Activated naive CD8-positive, alpha-beta T cell treated with anti-CD3 and anti-CD28 coated beads for 36 hours (primary cell): ENCODE data around the gene KRTAP2-2. TPM values are rescaled to one million over a fixed set of nuclear protein-coding genes. Genes with fewer than 3 reads are reported as not detected.
"Not testable (repeated sequence)": the region's sequence is repeated elsewhere in the genome, so short reads cannot be mapped to it uniquely, and the experiment has no call there.

Experiments
- DNase-seq: peaks from one replicate; pipeline ENCODE4 v3.0.0; 2021
- H3K27ac Mint-ChIP-seq: one replicate; pipeline ENCODE4 v1.8.0; 2022; ENCODE audit warnings: mild to moderate bottlenecking, moderate library complexity, mixed read lengths
- H3K27me3 Mint-ChIP-seq: one replicate; pipeline ENCODE4 v1.8.0; 2022; ENCODE audit warnings: mild to moderate bottlenecking, mixed read lengths
- H3K36me3 Mint-ChIP-seq: one replicate; pipeline ENCODE4 v1.8.0; 2021; ENCODE audit warnings: mild to moderate bottlenecking, mixed read lengths
- H3K4me1 Mint-ChIP-seq: one replicate; pipeline ENCODE4 v1.8.0; 2021; ENCODE audit warnings: mixed read lengths
- H3K4me3 Mint-ChIP-seq: one replicate; pipeline ENCODE4 v1.8.0; 2022; ENCODE audit warnings: mild to moderate bottlenecking, moderate library complexity, mixed read lengths
- H3K9me3 Mint-ChIP-seq: one replicate; pipeline ENCODE4 v1.8.0; 2022; ENCODE audit warnings: mixed read lengths
- total RNA-seq, 2 experiments: library from RNA; stranded (reverse); gene quantifications; one replicate each; pipeline ENCODE4 v1.2.3, GENCODE V29; 2021

The KRTAP2-2 gene
- total RNA-seq, 2 experiments from 2014 or later: not detected

DNA sequence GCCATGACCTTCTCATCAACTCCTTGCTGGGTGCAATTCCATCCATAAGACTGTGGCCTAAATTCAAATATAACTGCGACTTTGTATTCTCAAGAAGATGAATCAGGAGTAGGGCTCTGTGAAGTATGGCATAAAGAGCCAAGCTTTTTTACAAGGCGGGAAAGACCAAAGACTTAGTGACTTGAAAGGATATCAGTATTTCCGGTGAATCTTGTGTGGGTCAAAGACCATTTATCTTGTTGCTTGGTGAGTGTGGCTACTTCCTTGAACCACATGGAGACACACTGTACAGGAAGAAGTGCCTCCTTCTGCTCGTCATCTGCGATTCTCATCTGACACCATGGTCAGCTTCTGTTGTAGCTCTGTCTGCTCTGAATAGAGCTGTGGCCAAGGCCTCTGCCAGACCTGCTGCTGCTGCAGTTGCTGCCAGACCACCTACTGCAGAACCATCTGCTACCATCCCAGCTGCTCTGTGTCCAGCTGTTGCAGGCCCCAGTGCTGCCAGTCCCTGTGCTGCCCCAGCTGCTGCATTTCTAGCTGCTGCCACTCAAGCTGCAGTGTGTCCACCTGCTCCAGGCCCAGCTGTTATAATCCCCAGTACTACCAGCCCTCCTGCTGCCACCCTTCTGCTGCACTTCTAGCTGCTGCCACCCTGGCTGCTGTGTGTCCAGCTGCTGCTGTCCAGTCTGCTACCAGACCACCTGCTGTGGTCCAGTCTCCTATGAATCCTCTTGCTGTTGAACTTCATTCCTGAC, 16.8 kb upstream of the KRTAP2-2 start:
- DNase-seq: no peak
- peaks cover 11% of the 10 kb centered on the region for H3K27me3 Mint-ChIP-seq
- H3K9me3 Mint-ChIP-seq: no peaks in the 10 kb centered on the region
- no peaks in the 10 kb centered on the region for H3K36me3 Mint-ChIP-seq
- peaks cover 2% of the 10 kb centered on the region for H3K4me1 Mint-ChIP-seq
- H3K4me3 Mint-ChIP-seq: no peak overlapping the region
- no peak overlapping the region for H3K27ac Mint-ChIP-seq

DNA sequence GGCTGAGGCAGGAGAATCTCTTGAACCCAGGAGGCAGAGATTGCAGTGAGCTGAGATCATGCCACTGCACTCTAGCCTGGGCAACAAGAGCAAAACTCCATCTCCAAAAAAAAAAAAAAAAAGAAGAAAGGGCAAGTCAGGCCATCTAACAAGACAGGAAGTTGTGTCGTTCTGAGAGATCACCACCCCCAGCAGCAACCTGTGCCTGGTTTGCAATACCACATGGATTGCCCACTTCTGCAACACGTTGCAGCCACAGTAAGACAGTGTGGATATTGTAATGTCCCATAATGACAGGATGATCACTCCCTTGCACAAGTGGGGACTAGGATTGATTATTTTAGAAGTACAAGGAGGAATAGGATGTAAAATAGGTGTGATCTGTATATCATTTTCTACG, 14.0 kb upstream of the KRTAP2-2 start:
- Mint-ChIP-seq H3K27ac (no peak overlapping the region), H3K9me3 (no peaks in the 10 kb centered on the region), H3K4me1 (peaks cover 2% of the 10 kb centered on the region), H3K27me3 (no peaks in the 10 kb centered on the region), H3K4me3 (no peak overlapping the region), H3K36me3 (no peaks in the 10 kb centered on the region)
- no peak for DNase-seq

DNA sequence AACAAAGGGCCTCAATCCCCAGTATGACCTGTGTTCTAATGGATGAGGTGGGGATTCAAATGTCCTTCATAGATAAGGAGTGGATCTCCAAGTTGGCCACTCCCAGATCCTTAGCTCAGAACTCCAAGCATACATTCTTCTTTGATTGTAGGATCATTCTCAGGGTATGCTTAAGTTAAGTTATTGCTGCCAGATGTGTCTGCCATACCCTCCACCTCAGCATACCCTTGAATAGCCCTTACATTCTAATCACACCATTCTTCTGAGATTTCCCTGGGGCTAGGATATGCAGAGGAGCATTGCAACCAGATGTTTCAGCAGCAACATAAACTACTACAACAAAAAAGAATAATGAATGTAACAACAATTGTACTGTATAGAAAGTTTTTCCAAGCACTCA, 12.3 kb upstream of the KRTAP2-2 start:
- Mint-ChIP-seq H3K4me1 (peaks cover 2% of the 10 kb centered on the region), H3K9me3 (no peaks in the 10 kb centered on the region), H3K27ac (no peak overlapping the region), H3K27me3 (no peaks in the 10 kb centered on the region), H3K4me3 (no peak overlapping the region), H3K36me3 (no peaks in the 10 kb centered on the region)
- no peak for DNase-seq

DNA sequence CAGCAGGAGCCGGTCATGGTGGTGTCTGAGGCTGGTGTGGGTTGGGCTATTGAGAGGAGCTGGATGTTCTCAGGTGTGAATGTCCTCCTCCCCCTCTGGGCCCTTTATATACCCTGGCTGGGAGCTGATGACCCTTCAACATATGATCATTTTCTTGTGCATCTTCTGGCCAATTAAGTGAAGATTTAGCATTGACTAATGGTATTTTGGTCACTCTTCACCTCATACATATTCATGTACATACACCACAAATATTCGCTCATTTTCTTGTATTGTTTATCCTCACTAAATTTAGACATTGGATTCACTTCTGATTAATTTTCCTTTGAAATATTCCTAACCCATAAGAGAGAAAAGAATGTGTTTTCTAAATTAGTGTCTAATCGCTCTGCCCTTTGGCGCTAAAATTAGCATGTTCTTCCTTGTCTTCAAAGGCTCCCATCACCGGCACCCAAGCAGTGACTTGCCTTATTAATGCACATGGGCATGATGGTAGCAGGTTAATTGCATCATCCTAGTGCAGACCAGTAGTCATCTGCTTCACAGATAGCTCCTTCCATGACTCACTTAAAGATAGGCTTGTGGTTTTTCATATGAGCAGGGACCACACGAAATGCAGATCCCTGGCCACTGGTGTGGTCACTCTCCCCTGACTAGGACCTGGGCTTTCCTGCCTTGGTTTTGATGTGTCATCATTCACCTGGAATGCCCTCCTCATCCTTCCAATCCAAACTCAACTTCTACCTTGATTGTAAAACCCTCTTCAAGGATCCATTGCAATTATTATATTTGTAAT, 11.0 kb upstream of the KRTAP2-2 start, which contains the start of gene KRTAP2-4:
KRTAP2-4 (minus strand) TSS at position 51 of the 796 bp plus-strand sequence; CDS start at position 17, 34 bp downstream.
- Mint-ChIP-seq H3K4me3 (no peak within 1 kb of the TSS), H3K27ac (no peak within 1 kb of the TSS), H3K4me1 (peaks cover 2% of the 10 kb centered on the region), H3K36me3 (no peaks in the 10 kb centered on the region), H3K27me3 (peaks cover 4% of the 10 kb centered on the region), H3K9me3 (no peaks in the 10 kb centered on the region)
- DNase-seq: no peak

DNA sequence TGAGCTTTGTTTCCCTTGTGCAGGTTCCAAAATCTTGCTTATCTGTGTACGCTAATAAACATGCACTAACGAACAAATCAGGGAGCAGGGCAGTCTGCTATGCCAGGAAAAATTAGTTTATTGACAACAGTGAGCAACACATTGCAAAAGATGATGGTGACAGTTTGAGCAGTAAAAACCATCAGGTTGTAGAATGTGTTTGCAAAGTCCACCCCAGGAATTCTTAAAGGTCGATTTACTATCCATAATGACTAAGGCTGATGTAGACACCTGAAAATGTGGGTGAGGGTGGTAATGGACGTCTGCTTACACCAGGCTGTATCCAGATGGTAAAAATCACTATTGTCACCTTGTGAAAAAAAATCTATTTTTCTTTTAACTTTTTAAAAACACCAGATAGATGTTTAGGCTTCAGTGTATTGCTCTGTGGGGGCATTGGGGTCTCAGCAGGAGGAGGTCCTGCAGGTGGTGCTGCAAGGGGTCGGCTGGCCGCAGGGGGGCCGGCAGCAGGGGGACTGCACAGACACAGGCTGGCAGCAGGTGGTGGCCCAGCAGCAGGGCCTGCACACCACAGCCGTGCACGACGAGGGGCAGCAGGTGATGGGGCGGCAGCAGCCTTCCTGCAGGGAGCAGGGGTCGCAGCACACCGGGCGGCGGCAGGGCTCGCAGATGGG, 10.1 kb upstream of the KRTAP2-2 start:
- not testable (repeated sequence) for DNase-seq, H3K27ac Mint-ChIP-seq, H3K4me3 Mint-ChIP-seq, H3K36me3 Mint-ChIP-seq, H3K9me3 Mint-ChIP-seq, H3K4me1 Mint-ChIP-seq
- peaks cover 13% of the 10 kb centered on the region for H3K27me3 Mint-ChIP-seq

DNA sequence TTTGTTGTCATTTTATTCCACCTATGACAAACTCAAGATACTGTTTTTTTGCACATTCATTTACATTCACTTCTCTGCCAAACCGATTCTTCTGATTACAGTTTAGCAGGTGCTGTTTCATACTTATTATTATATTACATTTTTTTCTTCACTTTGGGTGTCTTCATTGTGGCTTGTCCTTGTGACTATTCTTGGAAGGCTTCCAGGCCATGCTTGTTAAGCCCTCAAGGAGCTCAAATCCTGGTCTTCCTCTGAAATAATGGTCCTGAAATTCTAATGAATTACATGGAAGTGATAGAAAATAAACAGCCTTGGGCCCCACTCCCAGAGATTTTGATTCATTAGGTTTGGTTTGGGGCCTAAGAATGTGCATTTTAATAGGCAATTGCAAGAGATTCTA, 9.3 kb upstream of the KRTAP2-2 start:
- no peak for DNase-seq
- Mint-ChIP-seq H3K9me3 (no peaks in the 10 kb centered on the region), H3K4me3 (no peak overlapping the region), H3K27me3 (peaks cover 17% of the 10 kb centered on the region), H3K4me1 (peaks cover 2% of the 10 kb centered on the region), H3K36me3 (no peaks in the 10 kb centered on the region), H3K27ac (no peak overlapping the region)

DNA sequence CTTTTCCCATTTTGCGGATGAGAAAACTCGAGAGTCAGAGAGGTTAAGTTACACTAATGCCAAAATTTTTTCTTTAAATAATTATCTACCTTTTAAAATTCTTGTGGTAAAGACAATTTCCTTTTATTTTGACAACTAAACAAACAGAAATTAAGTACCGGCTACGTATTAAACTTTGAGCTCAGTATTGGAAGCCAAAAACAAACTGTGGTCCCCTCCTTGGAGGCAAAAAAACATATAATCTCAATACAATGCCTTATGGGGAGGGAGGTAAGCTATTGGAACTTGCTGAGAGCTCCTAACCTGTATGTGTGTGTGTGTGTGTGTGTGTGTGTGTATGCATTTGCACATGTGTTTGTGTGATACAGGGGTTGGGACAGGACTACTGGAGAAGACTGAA, 8.4 kb upstream of the KRTAP2-2 start:
- peaks cover 21% of the 10 kb centered on the region for H3K27me3 Mint-ChIP-seq
- no peak overlapping the region for H3K27ac Mint-ChIP-seq
- H3K36me3 Mint-ChIP-seq: no peaks in the 10 kb centered on the region
- H3K4me3 Mint-ChIP-seq: no peak overlapping the region
- H3K4me1 Mint-ChIP-seq: no peaks in the 10 kb centered on the region
- no peak for DNase-seq
- H3K9me3 Mint-ChIP-seq: no peaks in the 10 kb centered on the region

DNA sequence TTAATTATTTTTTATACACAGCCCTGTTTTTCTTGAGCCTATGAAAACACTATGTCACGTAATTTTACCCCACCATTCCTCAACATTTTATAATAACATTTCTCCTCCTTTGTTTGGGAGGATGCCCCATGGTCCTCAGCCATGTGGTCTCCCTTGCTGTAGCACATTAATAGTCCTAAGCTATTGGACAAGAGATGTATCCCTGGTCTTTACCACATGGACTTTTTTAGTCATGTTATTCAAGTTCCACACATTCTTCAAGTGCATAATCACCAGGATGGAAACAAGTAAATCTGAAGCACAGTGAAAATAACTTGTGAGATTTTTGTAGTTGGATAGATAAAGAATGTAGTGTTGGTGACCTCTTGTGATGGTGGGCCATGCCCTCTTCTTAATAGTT, 6.9 kb upstream of the KRTAP2-2 start:
- Mint-ChIP-seq H3K27me3 (peaks cover 30% of the 10 kb centered on the region), H3K36me3 (no peaks in the 10 kb centered on the region), H3K9me3 (no peaks in the 10 kb centered on the region), H3K27ac (no peak overlapping the region), H3K4me1 (no peaks in the 10 kb centered on the region), H3K4me3 (no peak overlapping the region)
- no peak for DNase-seq

DNA sequence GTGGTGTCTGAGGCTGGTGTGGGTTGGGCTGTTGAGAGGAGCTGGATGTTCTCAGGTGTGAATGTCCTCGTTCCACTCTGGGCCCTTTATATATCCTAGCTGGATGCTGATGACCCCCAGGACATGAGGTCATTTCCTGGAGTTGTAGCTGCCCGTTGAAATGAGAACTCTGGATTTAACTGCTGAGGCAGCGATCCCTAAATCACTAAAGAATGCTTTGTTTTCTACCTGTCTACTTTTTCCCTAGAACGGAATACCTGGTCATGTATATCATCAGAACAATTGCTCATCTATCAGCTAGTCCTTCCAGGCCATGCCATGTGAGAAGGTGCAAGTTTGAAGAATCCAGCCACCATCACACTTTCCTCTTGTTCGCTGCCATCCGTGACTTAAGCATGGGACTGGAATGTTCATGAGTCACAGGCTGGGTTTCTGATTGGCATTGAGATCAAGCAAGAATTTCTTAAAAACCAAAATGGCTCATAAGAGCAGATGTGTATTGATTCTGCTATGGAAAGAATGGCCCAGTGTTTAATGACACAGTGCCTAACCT, 5.1 kb upstream of the KRTAP2-2 start, which contains the start of gene KRTAP2-3:
KRTAP2-3 (minus strand) TSS at position 63 of the 553 bp plus-strand sequence. CDS start 64 bp downstream, outside the sequence.
- no peak within 1 kb of the TSS for H3K27ac Mint-ChIP-seq
- H3K9me3 Mint-ChIP-seq: no peaks in the 10 kb centered on the region
- DNase-seq: no peak
- peaks cover 30% of the 10 kb centered on the region for H3K27me3 Mint-ChIP-seq
- H3K4me3 Mint-ChIP-seq: no peak within 1 kb of the TSS
- no peaks in the 10 kb centered on the region for H3K4me1 Mint-ChIP-seq
- no peaks in the 10 kb centered on the region for H3K36me3 Mint-ChIP-seq

DNA sequence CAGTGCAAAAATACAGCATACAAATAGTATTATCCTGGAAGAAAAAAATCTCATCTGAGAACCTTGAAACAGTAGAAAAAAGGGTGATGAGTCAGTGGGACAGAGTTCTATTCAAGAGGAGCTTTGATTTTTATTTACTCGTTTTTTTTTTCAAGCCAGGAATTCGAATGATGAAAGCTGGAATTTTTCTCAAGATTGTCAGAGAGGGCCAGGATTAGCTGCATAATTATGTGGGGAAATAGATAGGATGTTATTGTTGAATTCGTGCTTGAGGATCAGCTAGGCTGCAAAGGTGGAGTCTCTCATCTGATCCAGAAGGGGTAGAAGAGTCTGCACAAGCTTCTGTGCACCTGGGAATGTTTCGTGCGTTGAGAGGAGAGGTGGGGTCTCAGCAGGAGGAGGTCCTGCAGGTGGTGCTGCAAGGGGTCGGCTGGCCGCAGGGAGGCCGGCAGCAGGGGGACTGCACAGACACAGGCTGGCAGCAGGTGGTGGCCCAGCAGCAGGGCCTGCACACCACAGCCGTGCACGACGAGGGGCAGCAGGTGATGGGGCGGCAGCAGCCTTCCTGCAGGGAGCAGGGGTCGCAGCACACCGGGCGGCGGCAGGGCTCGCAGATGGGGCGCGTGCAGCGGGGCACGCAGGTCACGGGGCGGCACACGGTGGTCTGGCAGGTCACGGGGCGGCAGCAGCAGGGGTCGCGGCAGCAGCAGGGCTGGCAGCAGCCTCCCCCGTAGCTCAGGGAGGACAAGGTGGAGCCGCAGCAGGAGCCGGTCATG, 4.4 kb upstream of the KRTAP2-2 start:
- H3K4me3 Mint-ChIP-seq, H3K36me3 Mint-ChIP-seq, H3K27ac Mint-ChIP-seq, DNase-seq, H3K4me1 Mint-ChIP-seq, H3K9me3 Mint-ChIP-seq: not testable (repeated sequence)
- peaks cover 30% of the 10 kb centered on the region for H3K27me3 Mint-ChIP-seq

DNA sequence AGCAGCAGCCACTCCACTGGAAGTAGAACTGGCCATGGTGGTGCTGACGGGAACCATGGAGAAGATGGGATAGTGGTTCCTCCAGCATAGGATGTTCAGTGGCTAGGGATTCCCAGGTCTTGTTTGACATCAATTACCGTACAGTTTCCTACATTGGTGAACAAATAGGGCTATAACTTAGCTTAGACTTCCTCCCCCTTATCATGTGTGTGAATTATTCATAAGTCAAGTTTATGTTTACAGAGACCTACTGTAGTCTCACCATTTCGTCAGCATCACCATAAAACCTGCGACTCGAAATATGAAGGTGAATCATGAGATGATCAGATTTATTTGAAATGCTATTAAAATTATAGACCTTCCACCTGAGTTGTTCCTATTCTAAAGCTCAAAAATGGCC, 3.7 kb upstream of the KRTAP2-2 start:
- Mint-ChIP-seq H3K4me3 (no peak overlapping the region), H3K27me3 (peaks cover 30% of the 10 kb centered on the region), H3K4me1 (no peaks in the 10 kb centered on the region), H3K36me3 (no peaks in the 10 kb centered on the region), H3K27ac (no peak overlapping the region), H3K9me3 (no peaks in the 10 kb centered on the region)
- DNase-seq: no peak

DNA sequence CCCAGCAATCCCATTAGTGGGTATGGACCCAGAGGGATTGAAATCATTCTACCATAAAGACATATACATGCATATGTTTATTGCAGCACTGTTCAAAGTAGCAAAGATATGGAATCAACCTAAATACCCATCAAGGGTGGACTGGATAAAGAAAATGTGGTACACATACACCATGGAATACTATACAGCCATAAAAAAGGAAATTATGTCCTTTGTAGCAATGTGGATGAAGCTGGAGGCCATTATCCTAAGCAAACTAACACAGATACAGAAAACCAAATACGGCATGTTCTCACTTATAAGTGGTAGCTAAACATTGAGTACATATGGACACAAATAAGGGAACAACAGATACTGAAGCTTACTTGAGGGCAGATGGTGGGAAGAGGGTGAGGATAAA, 2.5 kb upstream of the KRTAP2-2 start:
- no peak overlapping the region for H3K4me3 Mint-ChIP-seq
- H3K4me1 Mint-ChIP-seq: no peaks in the 10 kb centered on the region
- DNase-seq: no peak
- H3K36me3 Mint-ChIP-seq: no peaks in the 10 kb centered on the region
- H3K27ac Mint-ChIP-seq: no peak overlapping the region
- H3K27me3 Mint-ChIP-seq: peaks cover 30% of the 10 kb centered on the region
- no peaks in the 10 kb centered on the region for H3K9me3 Mint-ChIP-seq

DNA sequence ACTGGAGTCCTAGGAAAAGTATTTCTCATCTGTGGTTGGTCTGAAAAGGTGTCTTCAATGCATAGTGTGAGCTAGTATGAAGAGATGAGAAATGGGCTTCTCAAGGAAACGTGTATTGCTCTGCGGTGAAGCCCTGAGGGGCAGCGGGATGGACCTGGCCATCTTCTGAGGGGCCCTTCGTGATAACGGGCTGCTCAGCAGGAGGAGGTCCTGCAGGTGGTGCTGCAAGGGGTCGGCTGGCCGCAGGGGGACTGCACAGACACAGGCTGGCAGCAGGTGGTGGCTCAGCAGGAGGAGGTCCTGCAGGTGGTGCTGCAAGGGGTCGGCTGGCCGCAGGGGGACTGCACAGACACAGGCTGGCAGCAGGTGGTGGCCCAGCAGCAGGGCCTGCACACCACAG, 474 bp downstream of the KRTAP2-2 start:
- H3K27me3 Mint-ChIP-seq: peaks cover 19% of the 10 kb centered on the region
- H3K4me1 Mint-ChIP-seq, H3K36me3 Mint-ChIP-seq, H3K27ac Mint-ChIP-seq, DNase-seq, H3K9me3 Mint-ChIP-seq, H3K4me3 Mint-ChIP-seq: not testable (repeated sequence)

DNA sequence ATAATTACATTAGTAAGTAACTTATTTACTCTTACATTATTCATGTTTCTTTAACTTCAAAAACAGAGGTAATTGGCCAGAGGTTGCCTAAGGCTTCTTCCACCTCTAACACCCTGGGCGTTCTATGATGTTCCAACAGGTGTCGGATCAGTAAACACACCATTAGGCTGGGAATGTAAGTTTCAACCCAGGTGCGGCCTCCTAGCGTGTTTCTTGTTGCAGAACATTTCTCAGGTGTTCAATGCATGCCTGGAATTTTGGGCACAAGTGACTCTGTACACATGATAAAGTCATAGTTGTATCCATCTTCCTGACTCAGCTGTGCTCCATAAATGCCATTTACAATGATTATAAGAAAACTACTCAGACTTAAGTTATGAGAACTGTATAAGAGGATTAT, 1.0 kb downstream of the KRTAP2-2 start:
- no peak overlapping the region for H3K27ac Mint-ChIP-seq
- H3K36me3 Mint-ChIP-seq: no peaks in the 10 kb centered on the region
- no peaks in the 10 kb centered on the region for H3K9me3 Mint-ChIP-seq
- peaks cover 14% of the 10 kb centered on the region for H3K27me3 Mint-ChIP-seq
- H3K4me3 Mint-ChIP-seq: no peak overlapping the region
- DNase-seq: no peak
- H3K4me1 Mint-ChIP-seq: no peaks in the 10 kb centered on the region
